Measurements from ENCODE around the gene NAGPA. TPM values are rescaled to one million over a fixed set of nuclear protein-coding genes. Genes with fewer than 3 reads are reported as not detected.
"Not testable (repeated sequence)": the region's sequence is repeated elsewhere in the genome, so short reads cannot be mapped to it uniquely, and the experiment has no call there.

Gene NAGPA
- total RNA-seq, 1 experiment from 2014 or later, result 30.0 TPM

DNA sequence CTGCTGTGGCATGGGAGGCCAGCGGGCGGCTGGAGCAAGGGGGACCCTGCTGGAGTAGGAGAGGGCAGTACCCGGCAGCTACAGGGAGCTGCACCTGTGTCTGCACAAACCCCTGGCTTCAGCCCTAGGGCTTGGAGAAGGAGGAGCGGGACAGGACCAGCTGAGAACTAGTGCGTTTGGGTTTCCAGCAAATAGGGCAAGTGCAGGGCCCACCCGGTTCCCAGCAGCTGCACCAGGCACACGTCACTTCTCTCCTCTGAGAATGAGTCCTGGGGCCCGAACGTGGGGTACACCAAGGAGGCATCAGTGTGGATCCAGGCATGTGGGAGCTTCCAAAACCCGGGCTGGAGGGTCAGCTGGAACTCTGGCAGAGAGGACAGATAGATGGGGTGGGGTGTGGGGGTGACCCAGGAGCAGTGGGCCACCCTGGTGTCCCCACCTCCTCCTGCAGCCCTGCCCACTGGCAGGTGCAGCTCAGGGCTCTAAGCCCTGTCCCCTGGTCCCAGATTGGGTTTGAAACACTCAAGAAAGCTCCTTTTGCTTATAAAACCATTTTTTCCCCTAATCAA is 26.4 kb upstream of the NAGPA start:
- DNase-seq (ENCODE audit: low spot score), result no peak

DNA sequence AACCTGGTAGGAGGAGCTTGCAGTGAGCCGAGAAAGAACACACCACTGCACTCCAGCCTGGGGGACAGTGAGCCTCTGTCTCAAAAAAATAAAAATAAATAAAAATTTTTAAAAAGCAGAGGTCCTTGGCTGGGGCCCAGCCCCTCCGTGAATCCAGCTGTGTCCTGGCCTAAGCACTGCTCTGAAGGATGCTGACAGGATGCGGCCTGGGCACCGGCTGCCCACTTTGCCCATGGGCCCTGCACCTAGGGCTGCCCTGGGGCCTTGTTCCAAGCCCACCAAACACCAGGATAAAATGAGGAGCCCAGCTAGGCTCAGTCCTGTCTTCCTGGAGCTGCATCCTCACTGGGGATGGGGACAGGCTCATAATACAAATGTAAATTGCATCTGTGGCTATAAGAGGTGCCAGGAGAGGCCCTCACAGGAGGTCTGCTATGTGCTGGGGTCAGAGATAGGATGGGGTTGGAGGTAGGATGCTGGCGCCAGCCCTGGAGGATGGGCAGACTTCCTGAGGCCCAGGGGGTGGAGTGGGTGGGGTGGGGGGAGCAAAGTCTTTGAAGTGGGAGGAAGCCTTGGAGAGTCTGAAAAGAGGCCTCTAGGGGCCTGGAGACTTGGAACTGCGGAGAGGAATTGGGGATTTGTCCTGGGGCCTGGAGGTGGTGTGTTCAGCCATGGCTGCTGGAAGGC is 25.8 kb upstream of the NAGPA start:
- DNase-seq (ENCODE audit: low spot score), result no peak

GRCh38 chr16:5058476-5058875 is 24.7 kb upstream of the NAGPA start:
- DNase-seq (ENCODE audit: low spot score), result no peak

DNA sequence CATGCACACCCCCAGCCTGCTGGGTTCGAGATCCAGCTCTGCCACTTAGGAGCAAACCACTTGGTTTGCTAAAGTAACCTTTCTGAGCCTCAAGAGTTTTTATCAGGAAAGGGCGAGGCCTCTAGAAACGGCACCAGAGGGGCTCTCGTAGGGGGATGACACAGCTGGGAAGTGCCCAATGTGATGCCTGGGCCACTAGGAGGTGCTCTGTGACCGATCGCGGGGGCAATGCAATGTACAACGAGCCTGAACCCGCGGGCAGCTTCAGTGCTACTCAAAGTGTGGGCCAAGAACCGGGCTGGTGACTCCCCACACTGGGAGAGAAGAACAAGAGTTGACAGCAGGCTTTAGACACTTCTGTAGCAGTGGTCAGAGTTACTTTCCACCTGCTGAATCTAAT is 22.6 kb upstream of the NAGPA start:
- DNase-seq (ENCODE audit: low spot score), result no peak

DNA sequence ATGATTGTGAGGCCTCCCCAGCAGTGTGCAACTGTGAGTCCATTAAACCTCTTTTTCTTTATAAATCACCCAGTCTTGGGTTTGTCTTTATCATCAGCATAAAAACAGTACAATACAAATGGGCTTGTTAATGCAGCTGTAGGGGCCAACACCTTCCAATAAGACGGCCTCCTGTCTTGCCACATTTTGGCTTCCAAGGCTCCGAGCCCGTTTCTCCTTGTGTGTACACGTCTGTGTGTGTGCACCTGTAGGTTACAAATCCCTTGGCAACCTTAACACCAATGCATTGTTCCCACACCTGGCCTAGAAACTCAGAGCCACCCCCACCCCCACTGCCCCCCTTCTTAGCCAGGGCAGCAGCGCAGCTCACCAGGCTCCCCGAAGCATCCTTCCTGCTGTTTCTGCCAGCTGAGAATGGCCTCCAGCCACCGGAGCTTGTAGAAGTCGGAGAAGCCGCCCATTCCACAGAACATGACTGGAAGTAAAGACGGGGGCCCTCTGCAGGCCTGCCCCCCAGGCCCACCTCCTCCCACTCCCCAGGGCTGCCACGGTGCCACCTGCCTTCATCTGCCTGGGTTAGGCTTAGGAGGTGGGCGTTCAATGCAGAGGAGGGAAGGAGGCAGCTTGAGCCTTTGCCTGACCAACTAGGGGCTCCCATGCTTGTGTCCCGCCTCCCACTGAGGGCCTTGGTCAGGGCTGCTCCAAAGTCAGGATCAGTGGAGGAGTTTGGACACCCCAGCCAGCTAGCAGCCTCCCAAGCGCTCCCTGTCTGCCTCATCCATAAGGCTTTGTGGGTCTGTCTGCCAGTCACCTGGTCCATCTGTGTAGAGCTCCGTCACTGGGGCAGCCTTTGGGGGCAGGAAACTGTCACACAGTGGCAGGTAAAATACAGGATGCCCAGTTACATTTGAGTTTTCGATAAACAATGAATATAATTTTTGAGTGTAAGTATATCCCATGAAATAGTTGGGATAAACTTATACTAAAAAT is 21.4 kb upstream of the NAGPA start:
- no peak for DNase-seq (ENCODE audit: low spot score)

DNA sequence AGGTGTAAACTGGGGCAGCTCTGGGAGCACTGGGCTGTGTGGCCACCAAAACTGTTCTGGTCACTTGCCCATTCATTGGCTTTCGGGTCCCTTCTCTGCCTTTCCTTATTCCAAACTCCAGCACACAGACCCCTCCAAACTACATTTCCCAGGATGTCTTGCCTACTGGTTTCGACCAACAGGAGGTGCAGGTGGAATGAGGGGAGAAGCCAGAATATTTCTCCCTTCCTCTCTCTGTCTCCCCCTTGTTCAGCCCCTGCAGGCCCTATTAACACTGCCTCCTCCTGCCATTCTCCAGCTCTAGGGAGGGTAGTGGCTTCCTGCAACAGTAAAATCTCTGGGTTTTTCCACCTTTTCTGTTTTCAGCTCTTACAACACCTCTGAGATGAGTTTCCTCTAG is 13.2 kb upstream of the NAGPA start:
- DNase-seq (ENCODE audit: low spot score), result no peak

GRCh38 chr16:5045499-5046115 is 11.9 kb upstream of the NAGPA start:
- DNase-seq (ENCODE audit: low spot score), result no peak

DNA sequence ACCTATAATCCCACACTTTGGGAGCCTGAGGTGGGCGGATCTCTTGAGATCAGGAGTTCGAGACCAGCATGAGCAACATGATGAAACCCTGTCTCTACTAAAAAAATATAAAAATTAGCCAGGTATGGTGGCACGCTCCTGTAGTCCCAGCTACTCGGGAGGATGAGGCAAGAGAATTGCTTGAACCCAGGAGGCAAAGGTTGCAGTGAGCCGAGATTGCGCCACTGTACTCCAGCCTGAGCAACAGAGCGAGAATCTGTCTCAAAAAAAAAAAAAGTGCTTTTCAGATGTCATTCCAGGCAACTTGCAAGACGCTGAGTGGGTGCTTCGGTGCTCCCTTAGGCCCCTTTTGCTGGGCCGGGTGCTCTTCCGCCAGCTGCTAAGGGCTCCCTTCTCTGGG is 10.8 kb upstream of the NAGPA start:
- DNase-seq (ENCODE audit: low spot score), result not testable (repeated sequence)

GRCh38 chr16:5044011-5044540 is 10.3 kb upstream of the NAGPA start:
- no peak for DNase-seq (ENCODE audit: low spot score)

DNA sequence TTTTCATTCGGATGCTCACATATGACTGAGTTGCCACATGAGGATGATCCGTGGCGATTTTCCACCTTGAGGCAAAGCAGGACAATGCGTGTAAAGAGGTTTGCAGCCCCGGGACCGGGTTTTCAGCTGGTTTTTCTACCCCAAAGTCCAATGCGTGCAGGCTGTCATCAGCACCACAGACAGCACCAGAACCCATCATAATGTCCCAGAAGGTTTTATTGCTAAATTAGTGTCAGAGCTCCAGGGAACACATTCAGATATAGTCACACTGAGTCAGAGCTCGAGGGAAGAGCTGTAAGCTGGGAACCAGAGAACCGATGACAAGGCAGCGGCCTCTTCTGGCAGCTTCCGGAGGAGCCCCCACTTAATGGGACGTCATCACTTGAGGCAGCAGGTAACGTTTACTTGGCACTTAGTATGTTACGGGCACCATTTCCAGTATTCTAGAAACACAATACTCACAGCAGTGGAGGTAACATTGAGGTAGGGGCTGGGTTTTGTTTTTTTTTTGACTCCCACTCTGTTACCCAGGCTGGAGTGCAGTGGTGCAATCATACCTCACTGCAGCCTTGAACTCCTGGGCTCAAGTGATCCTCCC is 8.9 kb upstream of the NAGPA start:
- peak; percentile 39 for DNase-seq (ENCODE audit: low spot score)

DNA sequence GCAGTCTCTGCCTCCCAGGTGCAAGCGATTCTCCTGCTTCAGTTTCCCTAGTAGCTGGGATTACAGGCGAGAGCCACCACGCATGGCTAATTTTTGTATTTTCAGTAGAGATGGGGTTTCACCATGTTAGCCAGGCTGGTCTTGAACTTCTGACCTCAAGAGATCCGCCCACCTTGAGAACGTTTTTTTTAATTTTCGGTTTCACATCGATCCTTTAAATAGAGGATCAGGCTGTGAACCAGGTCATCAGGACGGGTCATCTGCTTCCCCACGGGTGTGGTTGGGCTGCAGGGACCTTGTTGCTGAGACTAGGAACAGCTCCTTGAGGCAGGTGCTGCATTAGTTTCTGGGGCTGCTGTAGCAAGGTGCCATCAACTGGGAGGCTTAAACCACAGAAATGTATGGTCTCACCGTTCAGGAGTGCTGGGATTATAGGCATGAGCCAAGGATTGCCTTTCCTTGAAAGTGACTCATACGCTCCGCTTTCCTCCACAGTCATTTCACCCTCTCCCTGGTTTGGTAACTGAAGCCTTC is 7.9 kb upstream of the NAGPA start:
- DNase-seq (ENCODE audit: low spot score), result peak; percentile 94

DNA sequence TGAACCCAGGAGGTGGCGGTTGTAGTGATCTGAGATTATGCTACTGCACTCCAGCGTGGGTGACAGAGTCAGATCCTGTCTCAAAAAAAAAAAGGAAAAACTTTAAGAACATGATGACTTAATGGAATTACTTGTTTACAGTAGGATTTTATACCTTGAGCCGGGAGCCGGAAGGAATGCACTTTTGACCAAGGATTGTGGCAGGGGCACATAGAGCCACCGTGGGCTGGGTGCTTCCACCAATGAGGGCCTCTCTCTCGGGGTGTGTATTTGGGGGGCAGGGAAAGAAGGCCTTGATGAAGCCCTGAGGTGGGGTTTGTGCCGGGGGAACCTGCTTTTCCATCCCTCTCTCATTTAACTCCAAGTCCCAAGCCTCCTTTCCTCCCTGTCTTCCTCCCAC is 6.7 kb upstream of the NAGPA start:
- DNase-seq (ENCODE audit: low spot score), result no peak

DNA sequence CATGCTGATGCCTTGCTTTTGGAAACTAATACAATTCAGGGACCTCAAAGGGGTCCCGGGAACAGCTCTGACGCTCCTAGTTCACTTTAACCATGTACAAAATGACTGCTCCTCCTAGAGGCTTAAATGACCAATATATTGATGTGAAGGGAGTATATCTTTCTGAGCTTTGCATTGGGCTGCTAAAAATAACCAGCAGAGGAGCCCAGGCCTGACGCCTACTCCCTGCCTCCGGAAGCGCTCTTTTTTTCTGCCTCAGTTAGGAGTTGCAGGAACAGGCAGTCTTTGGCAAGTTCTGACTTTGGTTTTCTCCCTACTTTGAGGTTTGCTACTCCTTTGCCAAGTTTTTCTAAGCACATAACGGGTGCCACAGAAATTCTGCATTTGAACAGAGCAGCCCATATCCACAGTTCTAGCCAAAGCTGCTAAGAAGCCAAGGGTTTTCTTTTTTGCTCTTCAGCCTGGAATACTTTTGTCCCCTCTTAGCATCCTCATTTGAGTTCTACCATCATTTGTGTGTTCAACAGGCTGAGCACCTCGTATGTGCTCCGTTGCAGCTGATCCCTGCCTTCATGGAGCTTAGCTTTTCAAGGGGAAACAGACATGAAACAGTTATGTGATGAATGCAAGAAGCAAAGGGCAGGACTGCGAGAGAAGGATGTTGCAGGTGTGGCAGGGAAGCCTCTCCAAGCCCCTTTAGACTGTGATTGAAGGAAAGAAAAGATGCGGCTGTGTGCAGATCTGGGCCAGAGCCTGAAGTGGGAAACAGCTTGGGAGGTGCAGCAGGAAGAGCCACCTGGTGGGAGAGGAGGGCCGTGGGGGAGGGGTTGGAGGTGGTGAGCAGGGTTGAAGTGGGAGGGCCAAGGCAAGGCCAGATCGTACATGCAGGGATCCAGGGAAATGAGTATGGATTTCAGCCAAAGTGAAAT is 2.8 kb upstream of the NAGPA start:
- no peak for DNase-seq (ENCODE audit: low spot score)

DNA sequence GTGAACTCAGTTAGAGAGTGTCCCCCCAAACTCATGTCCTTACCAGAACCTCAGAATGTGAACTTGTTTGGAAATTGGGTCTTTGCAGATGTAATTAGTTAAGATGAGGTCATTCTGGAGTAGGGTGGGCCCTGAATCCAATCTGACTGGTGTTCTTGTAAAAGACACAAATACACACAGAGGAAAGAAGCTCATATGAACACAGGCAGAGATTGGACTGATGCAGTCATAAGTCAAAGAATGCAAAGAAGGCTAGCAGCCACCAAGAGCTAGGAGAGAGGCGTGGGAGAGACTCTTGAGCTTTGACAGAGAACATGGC is 2.1 kb upstream of the NAGPA start:
- no peak for DNase-seq (ENCODE audit: low spot score)

DNA sequence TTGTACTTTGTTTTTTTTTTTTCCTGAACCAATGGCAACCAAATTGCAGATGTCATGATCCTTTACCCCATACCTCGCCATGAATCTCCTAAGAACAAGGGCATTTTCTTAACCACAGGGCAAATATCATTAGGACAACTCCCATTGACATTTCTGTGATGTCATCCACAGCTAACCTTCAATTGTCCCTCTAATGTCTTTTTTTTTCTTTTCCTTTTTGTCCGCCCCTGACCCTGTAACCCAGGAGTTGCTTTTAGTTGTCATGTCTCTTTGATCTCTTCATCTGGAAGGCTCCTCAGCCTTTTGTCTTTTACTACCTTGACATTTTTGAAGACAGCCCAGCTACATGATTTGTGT is 410 bp upstream of the NAGPA start:
- DNase-seq (ENCODE audit: low spot score), result no peak

DNA sequence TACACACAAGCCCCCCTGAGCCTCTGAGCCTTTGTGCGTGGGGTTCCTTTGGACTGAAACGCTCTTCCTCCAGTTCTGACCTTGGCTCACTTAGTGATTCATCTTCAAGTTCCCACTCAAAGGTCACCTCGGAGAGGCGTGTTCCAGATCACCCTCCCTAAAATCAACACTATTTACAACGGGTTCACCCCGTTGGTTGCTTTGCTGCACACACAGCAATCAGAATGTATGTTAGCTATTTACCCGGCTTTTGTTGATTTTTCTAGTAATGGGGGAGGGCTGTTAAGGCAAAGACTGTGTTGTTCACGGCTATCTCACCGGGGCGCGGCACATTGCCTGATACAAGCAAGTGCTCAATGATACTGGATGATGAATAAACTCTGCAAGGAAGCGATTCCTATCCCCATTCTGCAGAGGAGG is 977 bp downstream of the NAGPA start:
- DNase-seq (ENCODE audit: low spot score), result no peak

GRCh38 chr16:5031601-5032000 is 2.1 kb downstream of the NAGPA start:
- DNase-seq (ENCODE audit: low spot score), result no peak

DNA sequence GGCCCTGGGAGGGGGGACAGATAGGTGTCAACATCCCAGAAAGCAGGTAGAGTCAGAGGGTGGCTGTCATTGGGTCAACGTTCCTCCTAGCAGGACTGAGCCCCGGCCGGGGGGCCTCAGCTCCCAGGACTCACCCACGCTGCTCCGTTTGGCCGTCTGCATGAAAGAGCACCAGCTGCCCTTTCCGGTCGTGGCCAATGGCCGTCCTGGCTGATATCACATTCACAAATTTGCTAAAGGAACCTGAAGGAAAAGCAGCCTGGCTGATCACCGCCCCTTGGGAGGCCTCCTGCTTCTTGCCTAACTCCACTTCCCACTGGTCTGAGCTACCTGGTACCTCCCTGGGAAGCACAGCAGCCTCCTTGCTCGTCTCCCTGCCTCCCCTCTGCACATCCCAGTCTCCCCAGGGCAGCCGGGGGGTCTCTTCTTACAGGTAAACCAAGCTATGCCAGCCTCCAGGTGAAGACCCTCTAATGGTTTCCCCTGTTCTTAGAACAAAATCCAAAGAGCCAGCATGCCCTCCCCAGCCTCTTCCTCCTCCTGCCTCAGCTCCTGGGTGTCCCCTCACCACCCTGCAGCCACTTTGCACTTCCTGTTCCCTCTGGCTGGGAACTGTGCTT is 3.4 kb downstream of the NAGPA start:
- no peak for DNase-seq (ENCODE audit: low spot score)

- no peak for DNase-seq (ENCODE audit: low spot score)
These were observed 4.7 kb downstream of the NAGPA start for GRCh38 chr16:5028950-5029475.

All from A172 (cell line).